T-helper 2 cell treated with Interferon-gamma antibody and Interleukin-4, amounts not matched to agents 5 μg/mL and 100 μg/mL, for 36 hours (primary cell): ENCODE results near the gene DCTN2.

Experiments
- DNase-seq: peaks from one replicate; pipeline ENCODE4 v3.0.0; 2021; ENCODE audit warnings: low spot score
- H3K27ac Mint-ChIP-seq: one replicate; pipeline ENCODE4 v1.8.0; 2021; ENCODE audit warnings: mild to moderate bottlenecking, mixed read lengths
- H3K27me3 Mint-ChIP-seq: one replicate; pipeline ENCODE4 v1.8.0; 2021; ENCODE audit warnings: low read depth, mixed read lengths
- H3K36me3 Mint-ChIP-seq: one replicate; pipeline ENCODE4 v1.8.0; 2021; ENCODE audit warnings: low read depth, mixed read lengths
- H3K4me1 Mint-ChIP-seq: one replicate; pipeline ENCODE4 v1.8.0; 2021; ENCODE audit warnings: low read depth, mixed read lengths
- H3K4me3 Mint-ChIP-seq: one replicate; pipeline ENCODE4 v1.8.0; 2022; ENCODE audit warnings: mild to moderate bottlenecking, moderate library complexity, mixed read lengths
- H3K9me3 Mint-ChIP-seq: one replicate; pipeline ENCODE4 v1.8.0; 2021; ENCODE audit warnings: mixed read lengths

The DCTN2 gene

DNA sequence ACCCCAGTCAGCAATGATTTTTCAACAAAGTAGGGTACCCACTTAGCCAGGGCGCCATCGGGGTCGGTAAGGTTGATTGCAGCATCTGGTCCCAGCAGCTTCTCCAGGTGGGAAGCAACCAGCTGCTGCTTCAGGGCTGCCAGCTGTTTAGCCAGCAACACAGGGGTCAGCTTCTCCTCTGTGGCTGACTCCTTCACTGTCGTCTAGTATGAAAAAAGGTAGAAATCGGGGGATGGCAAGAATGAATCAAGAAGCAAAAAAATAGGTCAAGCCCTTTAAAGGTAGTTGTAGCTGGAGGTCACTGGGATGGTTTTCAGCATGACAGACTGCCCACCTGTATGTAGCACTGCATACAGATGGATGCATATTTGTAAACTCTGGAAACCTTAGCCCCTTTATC, 12.7 kb downstream of the DCTN2 start:
- H3K36me3 Mint-ChIP-seq: peaks cover 53% of the 10 kb centered on the region
- H3K4me1 Mint-ChIP-seq: peaks cover 1% of the 10 kb centered on the region
- H3K27me3 Mint-ChIP-seq: no peaks in the 10 kb centered on the region
- no peak overlapping the region for H3K27ac Mint-ChIP-seq
- DNase-seq: no peak
- H3K9me3 Mint-ChIP-seq: no peaks in the 10 kb centered on the region
- H3K4me3 Mint-ChIP-seq: no peak overlapping the region

DNA sequence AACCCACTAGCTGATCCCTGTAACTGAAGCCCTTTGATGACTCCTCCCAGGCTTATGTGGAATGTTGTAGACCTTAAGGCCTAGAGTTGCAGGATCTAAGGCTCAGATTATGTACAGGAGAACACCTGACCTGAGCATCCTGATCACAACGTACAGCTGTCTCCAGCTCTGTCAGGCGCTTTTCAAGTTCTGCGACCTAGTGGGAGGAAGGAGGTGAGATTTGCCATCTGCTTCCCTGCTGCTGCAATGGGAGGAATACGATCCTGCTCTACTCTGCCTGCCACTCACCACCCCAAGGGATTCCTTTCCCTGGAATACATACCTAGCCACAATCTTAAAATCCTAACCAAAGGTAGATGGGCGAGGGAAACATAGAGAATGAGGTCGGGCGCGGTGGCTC, 13.9 kb downstream of the DCTN2 start:
- peaks cover 1% of the 10 kb centered on the region for H3K4me1 Mint-ChIP-seq
- no peak for DNase-seq
- H3K27me3 Mint-ChIP-seq: no peaks in the 10 kb centered on the region
- no peak overlapping the region for H3K4me3 Mint-ChIP-seq
- H3K27ac Mint-ChIP-seq: no peak overlapping the region
- no peaks in the 10 kb centered on the region for H3K9me3 Mint-ChIP-seq
- H3K36me3 Mint-ChIP-seq: peaks cover 58% of the 10 kb centered on the region

DNA sequence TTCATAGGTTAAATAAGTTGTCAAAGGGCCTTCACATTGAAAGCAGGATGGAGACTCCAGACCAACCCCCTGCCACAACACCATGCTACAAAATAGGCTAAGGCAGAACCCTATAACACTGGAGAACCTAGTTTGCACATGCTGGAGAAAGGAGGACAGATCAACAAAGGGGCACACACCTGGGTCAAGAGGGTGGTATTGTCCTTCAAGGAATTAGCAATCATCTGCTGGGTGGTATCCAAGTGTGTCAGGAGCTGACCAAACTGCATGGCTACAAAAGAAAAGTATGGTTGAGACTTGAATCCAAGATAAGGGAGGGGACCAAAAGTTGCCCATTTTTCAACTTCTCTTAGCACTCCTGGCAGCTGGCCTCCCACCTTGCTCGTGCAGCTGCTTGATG, 15.2 kb downstream of the DCTN2 start:
- H3K27me3 Mint-ChIP-seq: no peaks in the 10 kb centered on the region
- no peak for DNase-seq
- H3K36me3 Mint-ChIP-seq: peaks cover 57% of the 10 kb centered on the region
- no peak overlapping the region for H3K4me3 Mint-ChIP-seq
- peaks cover 1% of the 10 kb centered on the region for H3K4me1 Mint-ChIP-seq
- H3K27ac Mint-ChIP-seq: no peak overlapping the region
- no peaks in the 10 kb centered on the region for H3K9me3 Mint-ChIP-seq

DNA sequence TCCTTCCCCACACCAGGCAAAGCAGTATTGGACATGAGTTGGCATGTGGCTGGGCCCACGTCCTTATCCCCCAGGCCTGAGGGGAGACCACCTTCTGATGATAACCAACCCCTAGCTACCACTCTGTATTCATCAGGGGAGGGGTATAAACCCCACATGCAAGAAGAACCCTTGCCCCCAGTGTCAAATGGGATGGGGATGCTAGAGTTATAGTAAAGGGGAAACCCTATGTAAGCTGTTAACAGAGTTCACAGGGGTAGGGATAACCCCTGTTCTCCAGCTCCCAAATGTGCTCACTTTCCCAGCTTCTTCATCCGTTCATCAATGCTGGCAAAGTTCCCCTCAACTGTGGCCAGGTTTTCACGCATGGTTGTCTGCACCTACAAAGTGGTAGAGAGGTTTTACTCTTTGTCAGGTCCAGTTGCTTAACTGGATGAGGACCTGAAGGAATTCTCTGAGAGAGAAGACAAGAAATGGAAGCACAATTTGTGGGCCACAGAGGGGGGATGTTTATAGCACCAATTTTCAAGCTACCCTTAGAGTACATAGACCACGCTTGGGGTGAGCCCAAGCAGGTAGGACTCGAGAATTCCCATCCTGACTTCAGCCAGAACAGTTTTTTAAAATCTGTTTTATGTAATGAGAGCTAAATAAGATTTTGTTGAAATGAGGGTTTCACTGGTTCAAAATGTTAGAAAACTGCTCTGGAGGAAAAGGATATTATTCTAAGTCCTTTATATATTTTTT, 16.4 kb downstream of the DCTN2 start:
- no peaks in the 10 kb centered on the region for H3K27me3 Mint-ChIP-seq
- H3K9me3 Mint-ChIP-seq: no peaks in the 10 kb centered on the region
- no peak overlapping the region for H3K4me3 Mint-ChIP-seq
- no peak for DNase-seq
- H3K27ac Mint-ChIP-seq: no peak overlapping the region
- H3K4me1 Mint-ChIP-seq: no peaks in the 10 kb centered on the region
- H3K36me3 Mint-ChIP-seq: peaks cover 57% of the 10 kb centered on the region

DNA sequence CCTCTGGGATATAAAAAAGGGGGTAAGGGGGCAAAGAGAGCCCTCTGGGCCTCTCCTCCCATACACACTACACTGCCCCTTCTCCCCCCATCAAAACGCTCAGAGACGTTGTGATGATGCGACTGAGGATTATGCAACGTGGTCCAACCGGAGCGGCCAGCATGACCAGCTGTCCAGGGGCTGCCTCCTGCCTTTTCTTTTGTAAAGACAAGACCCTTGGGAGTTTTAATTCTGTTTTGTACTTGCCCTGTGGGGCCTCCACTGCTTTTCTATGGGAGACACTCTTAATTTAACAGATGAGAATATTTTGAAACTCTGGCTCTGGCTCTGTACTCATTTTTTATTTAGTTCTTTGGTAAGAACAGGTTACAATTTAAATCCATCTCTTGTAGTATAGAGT, 17.2 kb downstream of the DCTN2 start:
- DNase-seq: no peak
- Mint-ChIP-seq H3K27ac (no peak overlapping the region), H3K4me1 (peaks cover 2% of the 10 kb centered on the region), H3K27me3 (no peaks in the 10 kb centered on the region), H3K4me3 (no peak overlapping the region), H3K36me3 (peaks cover 53% of the 10 kb centered on the region), H3K9me3 (no peaks in the 10 kb centered on the region)

DNA sequence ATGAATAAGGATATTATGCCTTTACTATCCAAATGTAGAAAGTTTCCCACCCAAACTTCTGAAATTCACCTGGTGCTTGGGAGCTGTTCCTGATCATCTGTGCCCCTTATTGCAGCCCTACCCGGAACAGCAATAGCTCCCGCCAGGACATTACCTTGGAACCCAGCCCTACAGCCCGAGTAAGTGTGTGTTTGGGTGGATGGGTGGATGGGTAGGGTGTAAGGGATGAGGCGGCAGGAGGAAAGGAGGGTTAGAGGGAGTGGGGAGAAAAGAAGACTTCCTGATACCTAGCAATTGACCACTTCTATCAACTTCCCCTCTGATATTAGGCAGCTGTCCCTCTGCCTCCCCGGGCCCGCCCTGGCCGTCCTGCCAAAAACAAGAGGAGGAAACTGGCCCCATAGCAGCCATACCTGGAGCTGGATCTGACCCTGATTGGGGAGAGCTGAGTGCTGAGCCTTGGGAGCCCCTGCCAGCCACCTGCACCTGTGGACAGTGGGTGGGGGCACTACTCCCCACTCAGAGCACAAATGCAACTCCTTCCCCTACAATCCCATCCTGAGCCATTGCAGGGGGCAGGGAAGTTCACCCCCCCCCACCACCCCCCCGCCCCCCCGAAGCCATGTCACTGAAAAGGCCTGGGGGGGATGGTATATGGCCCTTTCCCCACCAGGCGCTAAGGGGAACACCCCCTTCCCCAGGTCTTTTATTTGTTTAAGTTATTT, 18.0 kb downstream of the DCTN2 start:
- Mint-ChIP-seq H3K9me3 (no peaks in the 10 kb centered on the region), H3K36me3 (peaks cover 58% of the 10 kb centered on the region), H3K4me3 (no peak overlapping the region), H3K27me3 (no peaks in the 10 kb centered on the region), H3K4me1 (peaks cover 6% of the 10 kb centered on the region), H3K27ac (no peak overlapping the region)
- DNase-seq: no peak

DNA sequence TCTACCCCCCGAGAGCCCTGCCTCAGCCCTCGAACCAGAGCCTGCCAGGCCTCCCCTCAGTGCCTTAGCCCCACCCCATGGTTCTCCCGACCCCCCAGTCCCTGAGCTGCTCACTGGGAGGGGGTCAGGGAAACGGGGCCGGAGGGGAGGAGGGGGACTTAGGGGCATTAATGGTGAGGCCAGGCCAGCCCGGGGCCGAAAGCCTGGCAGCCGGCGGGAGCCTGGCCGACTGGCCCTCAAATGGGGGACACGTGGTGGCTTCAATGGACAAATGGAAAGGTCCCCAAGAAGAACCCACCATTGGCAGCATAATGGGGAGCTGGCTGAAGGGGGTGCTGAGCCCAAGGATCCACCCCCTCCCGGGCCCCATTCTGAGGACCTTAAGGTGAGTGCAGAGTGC, 18.8 kb downstream of the DCTN2 start:
- Mint-ChIP-seq H3K9me3 (no peaks in the 10 kb centered on the region), H3K4me3 (no peak overlapping the region), H3K36me3 (peaks cover 61% of the 10 kb centered on the region), H3K27me3 (no peaks in the 10 kb centered on the region), H3K4me1 (peaks cover 15% of the 10 kb centered on the region), H3K27ac (peak overlapping the region; percentile 31)
- no peak for DNase-seq

DNA sequence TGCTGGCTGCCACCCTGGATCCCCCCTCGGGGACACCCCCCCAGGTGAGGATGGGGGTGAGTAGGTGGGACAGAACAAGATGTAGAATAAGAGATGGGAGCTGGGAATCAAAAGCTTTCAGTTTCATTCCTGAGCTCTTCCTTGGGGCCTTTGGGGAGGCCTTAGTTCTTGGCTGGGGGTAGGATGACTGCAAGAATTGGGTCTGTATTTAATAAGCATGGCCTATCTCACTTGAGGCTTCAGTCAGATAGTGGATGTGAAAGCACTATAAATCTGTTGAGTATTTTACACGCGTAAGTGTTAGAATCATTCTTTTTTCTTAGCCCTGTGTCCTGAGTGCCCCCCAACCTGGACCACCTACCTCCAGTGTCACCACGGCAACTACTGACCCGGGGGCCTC, 19.8 kb downstream of the DCTN2 start:
- Mint-ChIP-seq H3K4me1 (peaks cover 17% of the 10 kb centered on the region), H3K9me3 (no peaks in the 10 kb centered on the region), H3K27me3 (peaks cover under 1% of the 10 kb centered on the region), H3K36me3 (peaks cover 52% of the 10 kb centered on the region), H3K27ac (no peak overlapping the region), H3K4me3 (no peak overlapping the region)
- no peak for DNase-seq

DNA sequence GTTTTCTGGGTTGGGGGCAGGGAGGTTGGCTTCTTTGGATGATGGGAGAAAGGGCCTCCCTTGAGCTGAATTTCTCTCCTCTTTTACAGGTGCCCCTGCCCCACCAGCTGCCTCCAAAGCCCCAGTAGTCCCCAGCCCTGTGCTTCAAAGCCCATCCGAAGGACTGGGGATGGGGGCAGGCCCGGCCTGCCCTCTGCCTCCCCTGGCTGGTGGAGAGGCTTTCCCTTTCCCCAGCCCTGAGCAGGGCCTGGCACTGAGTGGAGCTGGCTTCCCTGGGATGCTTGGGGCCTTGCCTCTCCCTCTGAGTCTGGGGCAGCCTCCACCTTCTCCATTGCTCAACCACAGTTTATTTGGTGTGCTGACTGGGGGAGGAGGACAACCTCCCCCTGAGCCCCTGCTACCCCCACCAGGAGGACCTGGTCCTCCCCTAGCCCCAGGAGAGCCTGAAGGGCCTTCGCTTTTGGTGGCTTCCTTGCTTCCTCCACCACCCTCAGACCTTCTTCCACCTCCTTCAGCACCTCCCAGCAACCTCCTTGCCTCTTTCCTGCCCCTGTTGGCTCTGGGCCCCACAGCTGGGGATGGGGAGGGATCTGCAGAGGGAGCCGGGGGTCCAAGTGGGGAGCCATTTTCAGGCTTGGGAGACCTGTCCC, 20.4 kb downstream of the DCTN2 start:
- Mint-ChIP-seq H3K27me3 (peaks cover 3% of the 10 kb centered on the region), H3K4me3 (no peak overlapping the region), H3K27ac (no peak overlapping the region), H3K4me1 (peaks cover 23% of the 10 kb centered on the region), H3K9me3 (no peaks in the 10 kb centered on the region), H3K36me3 (peaks cover 53% of the 10 kb centered on the region)
- DNase-seq: no peak

DNA sequence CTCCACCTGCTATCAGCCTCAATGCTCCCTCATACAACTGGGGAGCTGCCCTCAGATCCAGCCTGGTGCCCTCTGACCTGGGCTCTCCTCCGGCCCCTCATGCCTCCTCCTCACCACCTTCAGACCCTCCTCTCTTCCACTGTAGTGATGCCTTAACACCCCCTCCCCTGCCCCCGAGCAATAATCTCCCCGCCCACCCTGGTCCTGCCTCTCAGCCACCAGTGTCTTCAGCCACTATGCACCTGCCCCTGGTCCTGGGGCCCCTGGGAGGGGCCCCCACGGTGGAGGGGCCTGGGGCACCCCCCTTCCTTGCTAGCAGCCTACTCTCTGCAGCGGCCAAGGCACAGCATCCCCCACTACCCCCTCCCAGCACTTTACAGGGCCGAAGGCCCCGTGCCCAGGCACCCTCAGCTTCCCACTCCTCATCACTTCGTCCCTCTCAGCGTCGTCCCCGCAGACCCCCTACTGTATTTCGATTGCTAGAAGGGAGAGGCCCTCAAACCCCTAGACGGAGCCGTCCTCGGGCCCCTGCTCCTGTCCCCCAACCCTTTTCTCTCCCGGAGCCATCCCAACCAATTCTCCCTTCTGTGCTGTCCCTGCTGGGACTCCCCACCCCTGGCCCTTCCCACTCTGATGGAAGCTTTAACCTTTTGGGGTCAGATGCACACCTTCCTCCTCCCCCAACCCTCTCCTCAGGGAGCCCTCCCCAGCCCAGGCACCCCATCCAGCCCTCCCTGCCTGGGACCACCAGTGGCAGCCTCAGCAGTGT, 21.2 kb downstream of the DCTN2 start:
- peaks cover 30% of the 10 kb centered on the region for H3K4me1 Mint-ChIP-seq
- no peaks in the 10 kb centered on the region for H3K9me3 Mint-ChIP-seq
- H3K36me3 Mint-ChIP-seq: peaks cover 48% of the 10 kb centered on the region
- H3K27me3 Mint-ChIP-seq: peaks cover 3% of the 10 kb centered on the region
- DNase-seq: no peak
- H3K4me3 Mint-ChIP-seq: no peak overlapping the region
- peak overlapping the region; percentile 20 for H3K27ac Mint-ChIP-seq

DNA sequence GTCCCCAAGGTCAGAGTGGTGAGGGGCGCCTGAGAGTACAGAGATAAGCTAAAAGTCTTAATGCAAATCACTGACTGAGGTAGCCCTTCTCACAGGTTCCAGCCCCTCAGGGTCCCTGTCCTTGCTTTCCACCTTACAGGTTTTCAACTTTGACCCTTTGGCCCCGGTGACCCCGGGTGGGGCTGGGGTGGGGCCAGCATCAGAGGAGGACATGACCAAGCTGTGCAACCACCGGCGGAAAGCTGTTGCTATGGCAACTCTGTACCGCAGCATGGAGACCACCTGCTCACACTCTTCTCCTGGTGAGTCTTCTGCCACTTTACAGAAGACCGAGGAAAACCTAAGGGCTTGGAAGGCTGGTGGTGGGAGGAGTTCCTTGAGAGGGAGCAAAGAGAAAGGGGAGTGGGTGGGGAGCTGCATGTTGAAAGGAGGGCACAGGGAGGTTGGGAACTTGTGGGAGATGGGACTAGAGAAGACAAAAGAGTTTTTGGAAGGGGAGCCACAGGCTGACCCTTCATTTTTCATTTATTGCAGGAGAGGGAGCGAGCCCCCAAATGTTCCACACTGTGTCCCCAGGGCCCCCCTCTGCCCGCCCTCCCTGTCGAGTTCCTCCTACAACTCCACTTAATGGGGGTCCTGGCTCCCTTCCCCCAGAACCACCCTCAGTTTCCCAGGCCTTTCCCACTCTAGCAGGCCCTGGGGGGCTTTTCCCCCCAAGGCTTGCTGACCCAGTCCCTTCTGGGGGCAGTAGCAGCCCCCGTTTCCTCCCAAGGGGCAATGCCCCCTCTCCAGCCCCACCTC, 22.0 kb downstream of the DCTN2 start:
- peaks cover 48% of the 10 kb centered on the region for H3K36me3 Mint-ChIP-seq
- peaks cover 30% of the 10 kb centered on the region for H3K4me1 Mint-ChIP-seq
- H3K4me3 Mint-ChIP-seq: peak overlapping the region; percentile 97

DNA sequence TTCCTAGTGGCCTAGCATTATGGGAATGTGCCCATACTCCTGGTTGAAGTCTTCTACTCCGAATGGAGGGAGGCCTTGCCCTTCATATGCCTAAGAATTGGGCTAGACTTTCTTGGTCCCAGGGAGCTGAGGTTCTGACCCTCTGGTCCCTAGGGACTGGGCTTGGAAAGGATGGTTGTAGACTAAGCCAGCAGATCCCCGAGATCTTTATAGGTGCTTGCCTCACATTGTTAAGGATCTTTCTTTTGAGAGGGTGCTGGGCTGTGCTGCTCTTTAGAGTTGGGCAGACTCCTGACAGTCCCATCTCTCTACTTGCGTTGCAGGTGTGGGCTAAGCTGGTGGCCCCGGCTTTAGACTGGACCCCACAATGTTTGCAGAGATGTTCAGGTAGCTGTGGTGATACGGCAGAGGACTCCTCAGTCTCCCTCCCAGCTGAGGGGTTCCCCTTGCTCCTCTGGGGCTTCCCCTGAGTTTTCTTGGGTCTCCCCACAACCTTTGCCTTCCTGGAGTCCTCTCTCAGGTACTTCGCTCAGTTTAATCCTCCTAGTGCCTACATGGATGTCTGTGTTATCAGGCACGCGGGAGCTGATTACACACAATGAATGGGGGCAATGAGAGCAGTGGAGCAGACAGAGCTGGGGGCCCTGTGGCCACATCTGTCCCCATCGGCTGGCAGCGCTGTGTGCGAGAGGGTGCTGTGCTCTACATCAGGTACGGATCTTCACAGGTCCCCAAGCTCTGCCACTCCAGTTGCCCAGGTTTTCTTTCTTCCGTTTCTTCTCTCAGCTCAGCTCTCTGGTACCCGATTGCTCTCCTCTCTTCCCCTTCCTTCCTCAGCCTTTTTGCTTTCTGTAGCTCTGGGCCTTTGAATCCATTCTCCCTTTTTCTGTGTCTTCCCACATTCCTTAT, 23.0 kb downstream of the DCTN2 start:
- Mint-ChIP-seq H3K4me3 (peak overlapping the region; percentile 97), H3K27ac (peak overlapping the region; percentile 90), H3K4me1 (peaks cover 34% of the 10 kb centered on the region), H3K36me3 (peaks cover 48% of the 10 kb centered on the region), H3K9me3 (no peaks in the 10 kb centered on the region), H3K27me3 (peaks cover 5% of the 10 kb centered on the region)
- DNase-seq: no peak

More for the DNA sequence above, 22.0 kb downstream of the DCTN2 start:
- peak overlapping the region; percentile 90 for H3K27ac Mint-ChIP-seq
- H3K27me3 Mint-ChIP-seq: peaks cover 5% of the 10 kb centered on the region
- DNase-seq: no peak
- no peaks in the 10 kb centered on the region for H3K9me3 Mint-ChIP-seq
